OCI-M2 (cell line): ENCODE measurements around the gene CRISP1.
"Not testable (repeated sequence)": the region's sequence is repeated elsewhere in the genome, so short reads cannot be mapped to it uniquely, and the experiment has no call there.

ENCODE experiments used
- DNase-seq: peaks from one replicate; lab custom pipeline; 2025; ENCODE audit not compliant: unreplicated experiment; lab: John Stamatoyannopoulos, UW

Gene CRISP1

DNA sequence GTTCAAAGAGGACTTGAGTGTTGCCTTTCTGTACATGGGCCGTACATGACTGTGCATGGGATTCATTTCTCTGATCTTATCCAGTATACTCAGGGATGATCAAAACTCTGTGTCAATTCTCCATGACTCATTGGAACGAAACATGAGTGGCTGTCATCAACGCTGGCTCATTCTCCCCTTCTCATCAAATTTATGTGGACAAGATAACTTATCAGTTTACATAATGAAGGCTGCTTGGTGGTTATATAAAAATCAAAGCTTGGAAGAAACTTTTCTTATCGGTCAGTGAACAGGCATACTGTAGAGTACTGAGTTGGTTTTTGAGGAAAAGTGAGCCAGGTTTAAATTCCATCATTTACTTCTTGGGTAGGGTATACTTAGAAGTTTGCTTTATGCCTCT lies 24.9 kb downstream of the CRISP1 start:
- DNase-seq: no peak

GRCh38 chr6:49839957-49840356 lies 26.4 kb downstream of the CRISP1 start:
- DNase-seq: no peak

- DNase-seq: no peak
Observed at GRCh38 chr6:49839162-49839561, 27.2 kb downstream of the CRISP1 start.

- peak; percentile 57 for DNase-seq
Observed at GRCh38 chr6:49835140-49835539, 31.2 kb downstream of the CRISP1 start.

GRCh38 chr6:49833386-49833785 lies 32.9 kb downstream of the CRISP1 start:
- no peak for DNase-seq

- no peak for DNase-seq
Observed at GRCh38 chr6:49826743-49827406, 39.5 kb downstream of the CRISP1 start.

DNA sequence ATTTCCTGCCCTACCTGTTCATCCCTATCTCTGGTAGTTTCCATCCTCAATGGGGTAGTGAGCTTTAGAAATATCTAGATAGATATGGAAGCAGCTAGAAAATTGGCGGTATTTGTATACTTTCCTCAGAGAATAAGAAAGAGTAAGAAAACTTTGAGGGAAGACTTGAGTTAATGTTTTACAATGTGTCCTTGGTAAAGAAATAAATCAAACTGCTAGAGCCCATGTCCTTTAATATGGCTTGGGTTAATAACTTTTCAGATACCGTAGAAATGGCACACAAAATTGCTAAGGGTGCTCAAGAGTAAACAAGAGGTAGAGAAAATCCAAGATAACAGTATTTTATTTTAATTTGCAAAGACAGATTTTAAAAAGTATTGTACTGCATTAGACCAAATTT lies 51.2 kb downstream of the CRISP1 start:
- DNase-seq: no peak

DNA sequence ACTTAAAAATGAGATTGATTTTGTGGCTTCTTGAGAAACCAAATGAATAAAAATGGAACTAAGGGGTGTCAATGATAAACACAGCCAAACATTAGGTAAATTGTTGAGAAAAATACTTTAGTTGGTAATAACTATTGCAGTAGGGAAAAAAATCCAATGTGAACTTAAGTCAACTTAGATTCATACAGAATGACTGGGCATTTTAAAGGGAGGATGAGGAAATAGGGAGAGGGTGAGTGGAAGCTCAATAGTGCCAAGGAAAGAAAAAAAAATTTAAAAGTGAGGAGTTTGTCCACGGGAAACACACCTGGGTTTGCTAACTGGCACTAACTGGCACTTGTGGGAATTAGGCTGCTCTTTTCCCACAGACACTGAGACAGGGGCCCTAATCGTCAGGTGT lies 53.1 kb downstream of the CRISP1 start:
- DNase-seq: no peak

GRCh38 chr6:49806145-49806544 lies 60.2 kb downstream of the CRISP1 start:
- DNase-seq: no peak

DNA sequence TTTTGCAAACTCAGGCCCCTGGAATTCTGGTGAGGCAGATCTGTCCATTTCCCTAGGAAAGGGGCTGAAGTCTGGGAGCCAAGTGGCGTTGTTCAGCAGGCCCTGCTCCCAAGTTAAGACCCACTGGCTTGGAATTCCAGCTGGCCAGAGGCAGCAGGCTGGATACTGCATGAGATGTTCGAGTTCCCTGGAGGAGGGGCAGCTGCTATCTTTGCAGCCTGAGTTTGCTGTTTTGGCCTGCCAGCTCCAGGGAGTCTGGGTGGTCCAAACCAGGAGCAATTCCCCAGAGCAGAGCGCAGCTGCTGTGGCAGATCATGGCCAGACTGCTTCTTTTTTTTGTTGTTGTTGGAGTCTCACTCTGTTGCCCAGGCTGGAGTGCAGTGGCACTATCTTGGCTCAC lies 61.1 kb downstream of the CRISP1 start:
- DNase-seq: no peak

- no peak for DNase-seq
Observed at GRCh38 chr6:49801525-49801924, 64.8 kb downstream of the CRISP1 start.

GRCh38 chr6:49799090-49799489 lies 67.2 kb downstream of the CRISP1 start:
- no peak for DNase-seq

DNA sequence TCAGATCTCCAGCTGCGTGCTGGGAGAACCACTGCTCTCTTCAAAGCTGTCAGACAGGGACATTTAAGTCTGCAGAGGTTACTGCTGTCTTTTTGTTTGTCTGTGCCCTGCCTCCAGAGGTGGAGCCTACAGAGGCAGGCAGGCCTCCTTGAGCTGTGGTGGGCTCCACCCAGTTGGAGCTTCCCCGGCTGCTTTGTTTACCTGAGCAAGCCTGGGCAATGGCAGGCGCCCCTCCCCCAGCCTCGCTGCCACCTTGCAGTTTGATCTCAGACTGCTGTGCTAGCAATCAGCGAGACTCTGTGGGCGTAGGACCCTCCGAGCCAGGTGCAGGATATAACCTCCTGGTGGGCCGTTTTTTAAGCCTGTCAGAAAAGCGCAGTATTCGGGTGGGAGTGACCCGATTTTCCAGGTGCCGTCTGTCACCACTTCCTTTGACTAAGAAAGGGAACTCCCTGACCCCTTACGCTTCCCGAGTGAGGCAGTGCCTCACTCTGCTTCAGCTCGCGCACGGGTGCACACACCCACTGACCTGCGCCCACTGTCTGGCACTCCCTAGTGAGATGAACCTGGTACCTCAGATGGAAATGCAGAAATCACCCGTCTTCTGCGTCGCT lies 69.4 kb downstream of the CRISP1 start:
- not testable (repeated sequence) for DNase-seq

GRCh38 chr6:49790341-49790740 lies 76.0 kb downstream of the CRISP1 start:
- DNase-seq: no peak

- no peak for DNase-seq
Observed at GRCh38 chr6:49787176-49787575, 79.2 kb downstream of the CRISP1 start, which contains the start of gene PGK2. TSS of gene PGK2 (minus strand) at chr6:49787285. CDS start at chr6:49787187, 98 bp downstream.

DNA sequence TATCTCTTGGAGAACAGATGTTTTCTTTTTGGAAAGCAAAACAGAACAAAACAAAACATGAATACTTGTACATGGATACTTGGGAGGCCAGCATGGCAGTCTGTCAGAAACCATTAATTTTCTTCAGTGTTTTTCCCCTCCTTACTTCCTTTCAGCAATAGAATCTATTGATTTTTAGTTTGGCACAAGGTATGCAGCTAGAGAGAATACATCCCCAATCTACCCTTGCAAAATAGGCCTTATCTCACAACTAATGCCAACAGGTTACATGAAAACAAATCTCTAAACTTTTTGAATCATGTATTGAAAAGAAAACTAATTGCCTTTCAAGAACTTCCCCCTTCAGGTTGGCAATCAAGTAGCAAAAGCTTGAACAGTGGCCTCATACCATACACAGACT lies 82.1 kb downstream of the CRISP1 start:
- DNase-seq: no peak
